GM19455 (cell line): ENCODE data around the gene GNAZ.

ENCODE experiments used
- ATAC-seq: cut with Tn5 transposase; IDR thresholded peaks from one replicate; pipeline ENCODE4 v1.9.1; 2021; ENCODE audit not compliant: unreplicated experiment

The GNAZ gene

GRCh38 chr22:23063539-23064380 lies 6.6 kb upstream of the GNAZ start:
- no peak for ATAC-seq

GRCh38 chr22:23064381-23065068 lies 5.8 kb upstream of the GNAZ start:
- no peak for ATAC-seq

- ATAC-seq: no peak
These were observed 5.3 kb upstream of the GNAZ start for GRCh38 chr22:23065069-23065451.

GRCh38 chr22:23065495-23066122 lies 4.7 kb upstream of the GNAZ start:
- ATAC-seq: no peak

- no peak for ATAC-seq
These were observed 3.9 kb upstream of the GNAZ start for GRCh38 chr22:23066200-23067022.

GRCh38 chr22:23067023-23067650 lies 3.2 kb upstream of the GNAZ start:
- ATAC-seq: no peak

- no peak for ATAC-seq
These were observed 2.6 kb upstream of the GNAZ start for GRCh38 chr22:23067691-23068090.

GRCh38 chr22:23068096-23068831 lies 2.1 kb upstream of the GNAZ start:
- no peak for ATAC-seq

- no peak for ATAC-seq
These were observed 1.4 kb upstream of the GNAZ start for GRCh38 chr22:23068832-23069385.

- peak; percentile 70 for ATAC-seq
These were observed 589 bp upstream of the GNAZ start for GRCh38 chr22:23069502-23070357.

GRCh38 chr22:23071230-23072076 lies 1.1 kb downstream of the GNAZ start:
- ATAC-seq: no peak

- ATAC-seq: no peak
These were observed 2.0 kb downstream of the GNAZ start for GRCh38 chr22:23072077-23072910.

GRCh38 chr22:23072911-23073491 lies 2.7 kb downstream of the GNAZ start:
- no peak for ATAC-seq

- no peak for ATAC-seq
These were observed 3.4 kb downstream of the GNAZ start for GRCh38 chr22:23073526-23074229.

GRCh38 chr22:23074451-23074850 lies 4.1 kb downstream of the GNAZ start:
- ATAC-seq: no peak

- no peak for ATAC-seq
These were observed 4.7 kb downstream of the GNAZ start for GRCh38 chr22:23075050-23075449.
